IPS-18c (cell line): ENCODE results near the gene BRD3OS.

Experiments used
- H3K4me3 ChIP-seq: 2 replicates; pipeline ENCODE4 v1.7.0; 2013; ENCODE audit warnings: low read depth, mild to moderate bottlenecking, low read length, moderate library complexity; ENCODE audit not compliant: insufficient read depth
- H3K9me3 ChIP-seq: one replicate; pipeline ENCODE4 v1.6.1; 2013; ENCODE audit warnings: mild to moderate bottlenecking, low read length, moderate library complexity; ENCODE audit not compliant: control insufficient read depth, insufficient read depth

BRD3OS gene

GRCh38 chr9:134076644-134077043 lies 51.4 kb downstream of the BRD3OS start:
- H3K9me3 ChIP-seq = peaks cover 2% of the 10 kb centered on the region
- H3K4me3 ChIP-seq = no peak overlapping the region
